Measurements from ENCODE around the gene POU6F2. TPM values are rescaled to one million over a fixed set of nuclear protein-coding genes. Genes with fewer than 3 reads are reported as not detected.

The POU6F2 gene
- total RNA-seq, 1 experiment from 2014 or later, result 0.27 TPM

GRCh38 chr7:39429421-39429820 is 451.7 kb downstream of the POU6F2 start:
- no peak overlapping the region for H3K4me2 ChIP-seq (ENCODE audit: low read length)
- ChIA-PET CTCF (no interaction called here), RAD21 (ENCODE audit: low non-redundant PET in 1 of 2, low total read pairs in 2 of 2, uncharacterized antibody in 2 of 2, unreplicated experiment in 2 of 2) (no interaction called here), POLR2A (no interaction called here)
- no peaks in the 10 kb centered on the region for H3K79me2 ChIP-seq (ENCODE audit: insufficient read depth, low read length)
- TF ChIP-seq CBX3 (IDR thresholded peaks at IDR 0.05; ENCODE audit: low read depth) (no peak), JUND (IDR thresholded peaks at IDR 0.05) (no peak), CEBPB (IDR thresholded peaks at IDR 0.05; ENCODE audit: low read depth) (no peak)
- no peaks in the 10 kb centered on the region for H3K27me3 ChIP-seq (ENCODE audit: insufficient read depth, low read length)
- BruUV-seq (replicated peaks), result no TSS peak
- H2AFZ ChIP-seq (ENCODE audit: low read depth, low read length, poor library complexity, severe bottlenecking), result no peak overlapping the region
- ATAC-seq (no peak), DNase-seq (ENCODE audit: low read depth, low spot score) (no peak)
- H3K9me2 ChIP-seq (ENCODE audit: insufficient read depth), result no peaks in the 10 kb centered on the region
- H4K20me1 ChIP-seq (ENCODE audit: insufficient read depth), result no peaks in the 10 kb centered on the region
- intact Hi-C loops (cut with micrococcal nuclease), result no loop called here
- no peaks in the 10 kb centered on the region for H3K36me3 ChIP-seq (ENCODE audit: control insufficient read depth in 1 of 2, insufficient read depth in 2 of 2, low read length in 2 of 2)
- H3K4me1 ChIP-seq (ENCODE audit: control insufficient read depth in 1 of 2, insufficient read depth in 2 of 2, low read length in 2 of 2), result peaks cover 0 to 5% of the 10 kb centered on the region in 2 experiments; a peak in 1 of 4 replicates
- H3K27ac ChIP-seq (ENCODE audit: low read depth, low read length), result no peak overlapping the region
- no peak overlapping the region for H3K4me3 ChIP-seq (replicated peaks in 1 of 2; ENCODE audit: low read depth in 1 of 2, low read length in 2 of 2)
- H3K9ac ChIP-seq (ENCODE audit: low read length), result no peak overlapping the region
- H3K9me3 ChIP-seq (ENCODE audit: control insufficient read depth in 1 of 2, insufficient read depth in 1 of 2, low read depth in 1 of 2, low read length in 2 of 2), result no peaks in the 10 kb centered on the region

DNA sequence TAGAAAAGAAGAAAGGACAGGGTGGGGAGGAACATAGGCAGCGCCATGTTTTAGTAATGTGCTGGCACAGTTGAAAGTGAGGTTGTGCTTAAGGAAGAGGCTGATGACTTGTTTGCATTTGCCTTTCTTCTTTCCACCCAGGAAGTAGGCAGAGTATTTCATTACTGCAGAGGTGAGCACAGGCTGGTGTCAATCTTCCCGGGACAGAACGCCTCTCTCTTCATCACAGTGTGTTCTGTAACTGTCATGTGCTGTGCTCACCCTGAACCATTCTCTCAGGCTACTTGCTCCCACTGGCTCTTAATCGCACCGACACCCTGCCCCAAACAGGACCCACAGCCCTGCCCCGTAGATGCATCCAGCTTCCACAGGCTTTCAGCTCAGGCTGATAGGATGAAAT is 452.7 kb downstream of the POU6F2 start:
- BruUV-seq (replicated peaks), result no TSS peak
- Histone ChIP-seq H3K9ac (ENCODE audit: low read length) (no peak overlapping the region), H3K4me1 (ENCODE audit: control insufficient read depth in 1 of 2, insufficient read depth in 2 of 2, low read length in 2 of 2) (peaks cover 0 to 5% of the 10 kb centered on the region in 2 experiments; a peak in 1 of 4 replicates), H3K4me2 (ENCODE audit: low read length) (no peak overlapping the region), H3K4me3 (replicated peaks in 1 of 2; ENCODE audit: low read depth in 1 of 2, low read length in 2 of 2) (no peak overlapping the region), H4K20me1 (ENCODE audit: insufficient read depth) (no peaks in the 10 kb centered on the region), H3K9me2 (ENCODE audit: insufficient read depth) (no peaks in the 10 kb centered on the region), H3K27me3 (ENCODE audit: insufficient read depth, low read length) (no peaks in the 10 kb centered on the region), H2AFZ (ENCODE audit: low read depth, low read length, poor library complexity, severe bottlenecking) (no peak overlapping the region), H3K9me3 (ENCODE audit: control insufficient read depth in 1 of 2, insufficient read depth in 1 of 2, low read depth in 1 of 2, low read length in 2 of 2) (no peaks in the 10 kb centered on the region), H3K27ac (ENCODE audit: low read depth, low read length) (no peak overlapping the region), H3K36me3 (ENCODE audit: control insufficient read depth in 1 of 2, insufficient read depth in 2 of 2, low read length in 2 of 2) (no peaks in the 10 kb centered on the region), H3K79me2 (ENCODE audit: insufficient read depth, low read length) (no peaks in the 10 kb centered on the region)
- CTCF ChIA-PET, result no interaction called here
- POLR2A ChIA-PET, result no interaction called here
- RAD21 ChIA-PET (ENCODE audit: low non-redundant PET in 1 of 2, low total read pairs in 2 of 2, uncharacterized antibody in 2 of 2, unreplicated experiment in 2 of 2), result no interaction called here
- intact Hi-C loops (cut with micrococcal nuclease), result no loop called here
- no peak for DNase-seq (ENCODE audit: low read depth, low spot score)
- ATAC-seq, result no peak
- no peak for TF ChIP-seq EZH2phosphoT487 (IDR thresholded peaks at IDR 0.05; ENCODE audit: borderline replicate concordance)
- TF ChIP-seq ELF1 (IDR thresholded peaks at IDR 0.05; ENCODE audit: borderline replicate concordance, low read depth), result no peak
- no peak for TF ChIP-seq SIN3A (IDR thresholded peaks at IDR 0.05; ENCODE audit: low read depth)
- TF ChIP-seq CTCF (IDR thresholded peaks at IDR 0.05 in 2 of 3, conservative IDR thresholded peaks at IDR 0.05 in 1 of 3; ENCODE audit: borderline replicate concordance in 1 of 3, insufficient read depth in 1 of 3, low read depth in 2 of 3, low read length in 2 of 3), result no peak
- TF ChIP-seq, protein P1, sequence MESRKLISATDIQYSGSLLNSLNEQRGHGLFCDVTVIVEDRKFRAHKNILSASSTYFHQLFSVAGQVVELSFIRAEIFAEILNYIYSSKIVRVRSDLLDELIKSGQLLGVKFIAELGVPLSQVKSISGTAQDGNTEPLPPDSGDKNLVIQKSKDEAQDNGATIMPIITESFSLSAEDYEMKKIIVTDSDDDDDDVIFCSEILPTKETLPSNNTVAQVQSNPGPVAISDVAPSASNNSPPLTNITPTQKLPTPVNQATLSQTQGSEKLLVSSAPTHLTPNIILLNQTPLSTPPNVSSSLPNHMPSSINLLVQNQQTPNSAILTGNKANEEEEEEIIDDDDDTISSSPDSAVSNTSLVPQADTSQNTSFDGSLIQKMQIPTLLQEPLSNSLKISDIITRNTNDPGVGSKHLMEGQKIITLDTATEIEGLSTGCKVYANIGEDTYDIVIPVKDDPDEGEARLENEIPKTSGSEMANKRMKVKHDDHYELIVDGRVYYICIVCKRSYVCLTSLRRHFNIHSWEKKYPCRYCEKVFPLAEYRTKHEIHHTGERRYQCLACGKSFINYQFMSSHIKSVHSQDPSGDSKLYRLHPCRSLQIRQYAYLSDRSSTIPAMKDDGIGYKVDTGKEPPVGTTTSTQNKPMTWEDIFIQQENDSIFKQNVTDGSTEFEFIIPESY (IDR thresholded peaks at IDR 0.05; ENCODE audit: extremely low read depth, insufficient replicate concordance, low read length), result no peak
- TF ChIP-seq, protein P2, sequence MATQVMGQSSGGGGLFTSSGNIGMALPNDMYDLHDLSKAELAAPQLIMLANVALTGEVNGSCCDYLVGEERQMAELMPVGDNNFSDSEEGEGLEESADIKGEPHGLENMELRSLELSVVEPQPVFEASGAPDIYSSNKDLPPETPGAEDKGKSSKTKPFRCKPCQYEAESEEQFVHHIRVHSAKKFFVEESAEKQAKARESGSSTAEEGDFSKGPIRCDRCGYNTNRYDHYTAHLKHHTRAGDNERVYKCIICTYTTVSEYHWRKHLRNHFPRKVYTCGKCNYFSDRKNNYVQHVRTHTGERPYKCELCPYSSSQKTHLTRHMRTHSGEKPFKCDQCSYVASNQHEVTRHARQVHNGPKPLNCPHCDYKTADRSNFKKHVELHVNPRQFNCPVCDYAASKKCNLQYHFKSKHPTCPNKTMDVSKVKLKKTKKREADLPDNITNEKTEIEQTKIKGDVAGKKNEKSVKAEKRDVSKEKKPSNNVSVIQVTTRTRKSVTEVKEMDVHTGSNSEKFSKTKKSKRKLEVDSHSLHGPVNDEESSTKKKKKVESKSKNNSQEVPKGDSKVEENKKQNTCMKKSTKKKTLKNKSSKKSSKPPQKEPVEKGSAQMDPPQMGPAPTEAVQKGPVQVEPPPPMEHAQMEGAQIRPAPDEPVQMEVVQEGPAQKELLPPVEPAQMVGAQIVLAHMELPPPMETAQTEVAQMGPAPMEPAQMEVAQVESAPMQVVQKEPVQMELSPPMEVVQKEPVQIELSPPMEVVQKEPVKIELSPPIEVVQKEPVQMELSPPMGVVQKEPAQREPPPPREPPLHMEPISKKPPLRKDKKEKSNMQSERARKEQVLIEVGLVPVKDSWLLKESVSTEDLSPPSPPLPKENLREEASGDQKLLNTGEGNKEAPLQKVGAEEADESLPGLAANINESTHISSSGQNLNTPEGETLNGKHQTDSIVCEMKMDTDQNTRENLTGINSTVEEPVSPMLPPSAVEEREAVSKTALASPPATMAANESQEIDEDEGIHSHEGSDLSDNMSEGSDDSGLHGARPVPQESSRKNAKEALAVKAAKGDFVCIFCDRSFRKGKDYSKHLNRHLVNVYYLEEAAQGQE (IDR thresholded peaks at IDR 0.05; ENCODE audit: low read depth), result no peak
- no peak for TF ChIP-seq CBX3 (IDR thresholded peaks at IDR 0.05; ENCODE audit: low read depth)
- no peak for TF ChIP-seq POLR2AphosphoS5 (IDR thresholded peaks at IDR 0.05; ENCODE audit: low read depth, low read length)
- no peak for TF ChIP-seq FOSL1 (IDR thresholded peaks at IDR 0.05; ENCODE audit: low read depth)
- no peak for TF ChIP-seq SP1 (IDR thresholded peaks at IDR 0.05; ENCODE audit: low read depth)
- no peak for TF ChIP-seq TCF7L2 (IDR thresholded peaks at IDR 0.05; ENCODE audit: borderline replicate concordance, extremely low read depth, insufficient read depth, insufficient read length)
- no peak for TF ChIP-seq YY1 (IDR thresholded peaks at IDR 0.05; ENCODE audit: extremely low read depth, insufficient replicate concordance, low read depth, low read length)
